HEK293 (cell line): ENCODE measurements around the gene IFRD2.

Experiments
- GLIS1 ChIP-seq: fragments of 450-650 bp; formaldehyde crosslinking; IDR thresholded peaks from 2 replicates; pipeline ENCODE4 v1.5.1; 2016; ENCODE audit warnings: missing biosample characterization, missing genetic modification characterization
- INSM2 ChIP-seq: fragments of 450-650 bp; formaldehyde crosslinking; IDR thresholded peaks from 2 replicates; pipeline ENCODE4 v1.5.1; 2016; ENCODE audit warnings: missing biosample characterization, missing genetic modification characterization
- PATZ1 ChIP-seq: fragments of 450-650 bp; formaldehyde crosslinking; IDR thresholded peaks from 2 replicates; pipeline ENCODE4 v1.5.1; 2016; ENCODE audit warnings: missing biosample characterization, missing genetic modification characterization
- SETDB1 ChIP-seq: IDR thresholded peaks from one replicate; pipeline ENCODE4 v1.6.1; 2017; ENCODE audit warnings: mild to moderate bottlenecking, low read length, moderate library complexity, mixed read lengths; ENCODE audit not compliant: insufficient read length
- SP3 ChIP-seq: fragments of 450-650 bp; formaldehyde crosslinking; IDR thresholded peaks from 2 replicates; pipeline ENCODE4 v1.5.1; 2016; ENCODE audit warnings: missing biosample characterization, missing genetic modification characterization
- TSHZ1 ChIP-seq: fragments of 450-650 bp; formaldehyde crosslinking; IDR thresholded peaks from 2 replicates; pipeline ENCODE4 v1.5.1; 2016; ENCODE audit warnings: missing biosample characterization, missing genetic modification characterization, borderline replicate concordance
- WT1 ChIP-seq: fragments of 450-650 bp; formaldehyde crosslinking; IDR thresholded peaks from 2 replicates; pipeline ENCODE4 v1.5.1; 2016; ENCODE audit warnings: missing biosample characterization, missing genetic modification characterization
- ZNF133 ChIP-seq: fragments of 450-650 bp; formaldehyde crosslinking; IDR thresholded peaks from 2 replicates; pipeline ENCODE4 v1.5.1; 2016; ENCODE audit warnings: missing biosample characterization, missing genetic modification characterization
- ZNF155 ChIP-seq: fragments of 450-650 bp; formaldehyde crosslinking; IDR thresholded peaks from 2 replicates; pipeline ENCODE4 v1.5.1; 2016; ENCODE audit warnings: missing biosample characterization, missing genetic modification characterization
- ZNF18 ChIP-seq: fragments of 450-650 bp; formaldehyde crosslinking; IDR thresholded peaks from 2 replicates; pipeline ENCODE4 v1.5.1; 2016; ENCODE audit warnings: missing biosample characterization, missing genetic modification characterization
- ZNF280C ChIP-seq: fragments of 450-650 bp; formaldehyde crosslinking; IDR thresholded peaks from 2 replicates; pipeline ENCODE4 v1.5.1; 2016; ENCODE audit warnings: missing biosample characterization, missing genetic modification characterization
- ZNF423 ChIP-seq: fragments of 450-650 bp; formaldehyde crosslinking; IDR thresholded peaks from 2 replicates; pipeline ENCODE4 v1.5.1; 2016; ENCODE audit warnings: missing biosample characterization, missing genetic modification characterization
- ZNF473 ChIP-seq: fragments of 450-650 bp; formaldehyde crosslinking; IDR thresholded peaks from 2 replicates; pipeline ENCODE4 v1.5.1; 2017; ENCODE audit warnings: missing biosample characterization, missing genetic modification characterization
- ZNF549 ChIP-seq: fragments of 450-650 bp; IDR thresholded peaks from 2 replicates; pipeline ENCODE4 v1.5.1; 2018; ENCODE audit warnings: missing biosample characterization, missing genetic modification characterization, mild to moderate bottlenecking, inconsistent platforms, moderate library complexity
- ZNF629 ChIP-seq: fragments of 450-650 bp; formaldehyde crosslinking; IDR thresholded peaks from 2 replicates; pipeline ENCODE4 v1.5.1; 2017; ENCODE audit warnings: missing biosample characterization, missing genetic modification characterization
- ZNF792 ChIP-seq: fragments of 450-650 bp; formaldehyde crosslinking; IDR thresholded peaks from 2 replicates; pipeline ENCODE4 v1.5.1; 2016; ENCODE audit warnings: missing biosample characterization, missing genetic modification characterization
- ZSCAN23 ChIP-seq: fragments of 450-650 bp; formaldehyde crosslinking; IDR thresholded peaks from 2 replicates; pipeline ENCODE4 v1.5.1; 2016; ENCODE audit warnings: missing biosample characterization, missing genetic modification characterization

IFRD2 gene

GRCh38 chr3:50268703-50269451 is 23.4 kb downstream of the IFRD2 start, which contains the start of gene SEMA3B (continued):
- TF ChIP-seq ZNF423 (no peak), GLIS1 (tag by site-specific recombination) (peak; percentile 76), ZNF155 (tag by site-specific recombination) (no peak), ZSCAN23 (tag by site-specific recombination) (no peak), PATZ1 (tag by site-specific recombination) (0 out of 2 replicates have a peak, but pooled peaks have one; percentile 40), ZNF629 (tag by site-specific recombination) (no peak), ZNF133 (no peak), ZNF280C (tag by site-specific recombination) (no peak), ZNF549 (no peak), ZNF792 (tag by site-specific recombination) (no peak), WT1 (tag by site-specific recombination) (peak; percentile 66), SP3 (tag by site-specific recombination) (no peak), TSHZ1 (no peak), INSM2 (tag by site-specific recombination) (no peak), ZNF18 (tag by site-specific recombination) (no peak), ZNF473 (tag by site-specific recombination) (no peak), SETDB1 (no peak)
